ENCODE measurements around the gene SLC9C1.

The SLC9C1 gene

DNA sequence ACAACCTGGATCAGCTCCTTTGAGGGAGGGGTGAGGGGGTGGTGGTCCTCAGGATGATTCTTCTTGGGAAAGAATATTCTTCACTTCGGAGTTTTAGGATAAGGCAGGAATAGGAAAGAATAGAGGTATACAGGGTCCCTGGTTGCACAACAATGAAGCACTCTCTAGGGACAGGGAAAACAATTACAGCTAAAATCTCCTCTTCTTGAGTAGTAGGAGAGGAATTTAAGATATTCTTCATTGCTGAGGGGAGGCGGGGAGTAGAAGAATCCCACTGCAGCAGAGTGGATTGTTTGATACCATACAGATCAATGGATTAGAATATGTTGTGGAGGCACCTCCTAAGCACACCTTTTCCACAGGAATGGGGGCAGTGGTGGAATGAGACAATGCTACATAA, 20.5 kb downstream of the SLC9C1 start:
- no peak for TF ChIP-seq BACH2 (CRISPR knock-in tag; IDR thresholded peaks at IDR 0.05; ENCODE audit: borderline replicate concordance)
- TF ChIP-seq, protein P1, sequence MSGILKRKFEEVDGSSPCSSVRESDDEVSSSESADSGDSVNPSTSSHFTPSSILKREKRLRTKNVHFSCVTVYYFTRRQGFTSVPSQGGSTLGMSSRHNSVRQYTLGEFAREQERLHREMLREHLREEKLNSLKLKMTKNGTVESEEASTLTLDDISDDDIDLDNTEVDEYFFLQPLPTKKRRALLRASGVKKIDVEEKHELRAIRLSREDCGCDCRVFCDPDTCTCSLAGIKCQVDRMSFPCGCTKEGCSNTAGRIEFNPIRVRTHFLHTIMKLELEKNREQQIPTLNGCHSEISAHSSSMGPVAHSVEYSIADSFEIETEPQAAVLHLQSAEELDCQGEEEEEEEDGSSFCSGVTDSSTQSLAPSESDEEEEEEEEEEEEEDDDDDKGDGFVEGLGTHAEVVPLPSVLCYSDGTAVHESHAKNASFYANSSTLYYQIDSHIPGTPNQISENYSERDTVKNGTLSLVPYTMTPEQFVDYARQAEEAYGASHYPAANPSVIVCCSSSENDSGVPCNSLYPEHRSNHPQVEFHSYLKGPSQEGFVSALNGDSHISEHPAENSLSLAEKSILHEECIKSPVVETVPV (CRISPR knock-in tag; IDR thresholded peaks at IDR 0.05): no peak
- TF ChIP-seq ZC3H10 (CRISPR knock-in tag; IDR thresholded peaks at IDR 0.05): no peak
- TF ChIP-seq ZNF8 (CRISPR knock-in tag; IDR thresholded peaks at IDR 0.05): no peak
- TF ChIP-seq ESRRG (CRISPR knock-in tag; IDR thresholded peaks at IDR 0.05): no peak
- TF ChIP-seq, protein P2, sequence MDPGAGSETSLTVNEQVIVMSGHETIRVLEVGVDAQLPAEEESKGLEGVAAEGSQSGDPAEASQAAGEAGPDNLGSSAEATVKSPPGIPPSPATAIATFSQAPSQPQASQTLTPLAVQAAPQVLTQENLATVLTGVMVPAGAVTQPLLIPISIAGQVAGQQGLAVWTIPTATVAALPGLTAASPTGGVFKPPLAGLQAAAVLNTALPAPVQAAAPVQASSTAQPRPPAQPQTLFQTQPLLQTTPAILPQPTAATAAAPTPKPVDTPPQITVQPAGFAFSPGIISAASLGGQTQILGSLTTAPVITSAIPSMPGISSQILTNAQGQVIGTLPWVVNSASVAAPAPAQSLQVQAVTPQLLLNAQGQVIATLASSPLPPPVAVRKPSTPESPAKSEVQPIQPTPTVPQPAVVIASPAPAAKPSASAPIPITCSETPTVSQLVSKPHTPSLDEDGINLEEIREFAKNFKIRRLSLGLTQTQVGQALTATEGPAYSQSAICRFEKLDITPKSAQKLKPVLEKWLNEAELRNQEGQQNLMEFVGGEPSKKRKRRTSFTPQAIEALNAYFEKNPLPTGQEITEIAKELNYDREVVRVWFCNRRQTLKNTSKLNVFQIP (CRISPR knock-in tag; IDR thresholded peaks at IDR 0.05; ENCODE audit: borderline replicate concordance, low read depth): no peak
- no peak for TF ChIP-seq RARB (CRISPR knock-in tag; IDR thresholded peaks at IDR 0.05)
- TF ChIP-seq TOX (CRISPR knock-in tag; IDR thresholded peaks at IDR 0.05; ENCODE audit: borderline replicate concordance): no peak
- TF ChIP-seq, protein P3, sequence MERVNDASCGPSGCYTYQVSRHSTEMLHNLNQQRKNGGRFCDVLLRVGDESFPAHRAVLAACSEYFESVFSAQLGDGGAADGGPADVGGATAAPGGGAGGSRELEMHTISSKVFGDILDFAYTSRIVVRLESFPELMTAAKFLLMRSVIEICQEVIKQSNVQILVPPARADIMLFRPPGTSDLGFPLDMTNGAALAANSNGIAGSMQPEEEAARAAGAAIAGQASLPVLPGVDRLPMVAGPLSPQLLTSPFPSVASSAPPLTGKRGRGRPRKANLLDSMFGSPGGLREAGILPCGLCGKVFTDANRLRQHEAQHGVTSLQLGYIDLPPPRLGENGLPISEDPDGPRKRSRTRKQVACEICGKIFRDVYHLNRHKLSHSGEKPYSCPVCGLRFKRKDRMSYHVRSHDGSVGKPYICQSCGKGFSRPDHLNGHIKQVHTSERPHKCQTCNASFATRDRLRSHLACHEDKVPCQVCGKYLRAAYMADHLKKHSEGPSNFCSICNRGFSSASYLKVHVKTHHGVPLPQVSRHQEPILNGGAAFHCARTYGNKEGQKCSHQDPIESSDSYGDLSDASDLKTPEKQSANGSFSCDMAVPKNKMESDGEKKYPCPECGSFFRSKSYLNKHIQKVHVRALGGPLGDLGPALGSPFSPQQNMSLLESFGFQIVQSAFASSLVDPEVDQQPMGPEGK (CRISPR knock-in tag; IDR thresholded peaks at IDR 0.05; ENCODE audit: borderline replicate concordance): no peak
- no peak for TF ChIP-seq ZFP3 (CRISPR knock-in tag; IDR thresholded peaks at IDR 0.05)
- TF ChIP-seq, protein P4, sequence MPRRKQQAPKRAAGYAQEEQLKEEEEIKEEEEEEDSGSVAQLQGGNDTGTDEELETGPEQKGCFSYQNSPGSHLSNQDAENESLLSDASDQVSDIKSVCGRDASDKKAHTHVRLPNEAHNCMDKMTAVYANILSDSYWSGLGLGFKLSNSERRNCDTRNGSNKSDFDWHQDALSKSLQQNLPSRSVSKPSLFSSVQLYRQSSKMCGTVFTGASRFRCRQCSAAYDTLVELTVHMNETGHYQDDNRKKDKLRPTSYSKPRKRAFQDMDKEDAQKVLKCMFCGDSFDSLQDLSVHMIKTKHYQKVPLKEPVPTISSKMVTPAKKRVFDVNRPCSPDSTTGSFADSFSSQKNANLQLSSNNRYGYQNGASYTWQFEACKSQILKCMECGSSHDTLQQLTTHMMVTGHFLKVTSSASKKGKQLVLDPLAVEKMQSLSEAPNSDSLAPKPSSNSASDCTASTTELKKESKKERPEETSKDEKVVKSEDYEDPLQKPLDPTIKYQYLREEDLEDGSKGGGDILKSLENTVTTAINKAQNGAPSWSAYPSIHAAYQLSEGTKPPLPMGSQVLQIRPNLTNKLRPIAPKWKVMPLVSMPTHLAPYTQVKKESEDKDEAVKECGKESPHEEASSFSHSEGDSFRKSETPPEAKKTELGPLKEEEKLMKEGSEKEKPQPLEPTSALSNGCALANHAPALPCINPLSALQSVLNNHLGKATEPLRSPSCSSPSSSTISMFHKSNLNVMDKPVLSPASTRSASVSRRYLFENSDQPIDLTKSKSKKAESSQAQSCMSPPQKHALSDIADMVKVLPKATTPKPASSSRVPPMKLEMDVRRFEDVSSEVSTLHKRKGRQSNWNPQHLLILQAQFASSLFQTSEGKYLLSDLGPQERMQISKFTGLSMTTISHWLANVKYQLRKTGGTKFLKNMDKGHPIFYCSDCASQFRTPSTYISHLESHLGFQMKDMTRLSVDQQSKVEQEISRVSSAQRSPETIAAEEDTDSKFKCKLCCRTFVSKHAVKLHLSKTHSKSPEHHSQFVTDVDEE (CRISPR knock-in tag; IDR thresholded peaks at IDR 0.05): no peak
- no peak for TF ChIP-seq ZNF565 (CRISPR knock-in tag; conservative IDR thresholded peaks at IDR 0.05; ENCODE audit: low read depth)
- no peak for TF ChIP-seq CSDC2 (CRISPR knock-in tag; IDR thresholded peaks at IDR 0.05)
- TF ChIP-seq ZFP30 (CRISPR knock-in tag; IDR thresholded peaks at IDR 0.05): no peak
- no peak for ATAC-seq

DNA sequence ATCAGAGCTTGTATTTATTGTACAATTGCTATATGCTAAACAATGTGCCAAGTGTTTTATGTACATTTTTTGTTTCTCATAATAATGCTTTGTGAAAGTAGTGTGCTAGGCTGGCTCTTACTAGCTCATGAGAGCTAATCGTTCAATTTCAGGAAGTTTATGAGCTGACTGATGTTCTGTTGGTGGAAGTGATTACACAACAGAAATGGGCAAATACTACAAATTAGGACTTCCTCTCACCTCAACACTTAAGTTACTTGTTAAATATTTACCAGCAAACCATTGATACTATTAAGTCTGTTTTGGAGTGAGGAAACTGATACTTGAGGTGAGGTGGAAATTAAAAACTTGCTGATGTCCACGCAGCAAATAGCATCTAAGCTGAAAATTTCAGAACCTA, 32.3 kb downstream of the SLC9C1 start:
- no peak for ATAC-seq
- TF ChIP-seq RARB (CRISPR knock-in tag; IDR thresholded peaks at IDR 0.05): no peak
- TF ChIP-seq PPARA (CRISPR knock-in tag; IDR thresholded peaks at IDR 0.05; ENCODE audit: borderline replicate concordance): no peak
- TF ChIP-seq TCF4 (CRISPR knock-in tag; IDR thresholded peaks at IDR 0.05; ENCODE audit: borderline replicate concordance): no peak
- TF ChIP-seq GLIS3 (CRISPR knock-in tag; IDR thresholded peaks at IDR 0.05): no peak
- no peak for TF ChIP-seq TOX (CRISPR knock-in tag; IDR thresholded peaks at IDR 0.05; ENCODE audit: borderline replicate concordance)
- TF ChIP-seq CSDC2 (CRISPR knock-in tag; IDR thresholded peaks at IDR 0.05): no peak
- no peak for TF ChIP-seq SNAI2 (CRISPR knock-in tag; IDR thresholded peaks at IDR 0.05)
- TF ChIP-seq, protein P5, sequence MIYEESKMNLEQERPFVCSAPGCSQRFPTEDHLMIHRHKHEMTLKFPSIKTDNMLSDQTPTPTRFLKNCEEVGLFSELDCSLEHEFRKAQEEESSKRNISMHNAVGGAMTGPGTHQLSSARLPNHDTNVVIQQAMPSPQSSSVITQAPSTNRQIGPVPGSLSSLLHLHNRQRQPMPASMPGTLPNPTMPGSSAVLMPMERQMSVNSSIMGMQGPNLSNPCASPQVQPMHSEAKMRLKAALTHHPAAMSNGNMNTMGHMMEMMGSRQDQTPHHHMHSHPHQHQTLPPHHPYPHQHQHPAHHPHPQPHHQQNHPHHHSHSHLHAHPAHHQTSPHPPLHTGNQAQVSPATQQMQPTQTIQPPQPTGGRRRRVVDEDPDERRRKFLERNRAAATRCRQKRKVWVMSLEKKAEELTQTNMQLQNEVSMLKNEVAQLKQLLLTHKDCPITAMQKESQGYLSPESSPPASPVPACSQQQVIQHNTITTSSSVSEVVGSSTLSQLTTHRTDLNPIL (CRISPR knock-in tag; IDR thresholded peaks at IDR 0.05; ENCODE audit: low read depth): no peak
- TF ChIP-seq BACH2 (CRISPR knock-in tag; IDR thresholded peaks at IDR 0.05; ENCODE audit: borderline replicate concordance): no peak
- no peak for TF ChIP-seq ISL1 (CRISPR knock-in tag; IDR thresholded peaks at IDR 0.05)
- TF ChIP-seq ARNTL (CRISPR knock-in tag; IDR thresholded peaks at IDR 0.05; ENCODE audit: borderline replicate concordance, low read depth): no peak
- TF ChIP-seq, protein P4 (CRISPR knock-in tag; IDR thresholded peaks at IDR 0.05): no peak
- no peak for TF ChIP-seq ZNF565 (CRISPR knock-in tag; conservative IDR thresholded peaks at IDR 0.05; ENCODE audit: low read depth)
- TF ChIP-seq ZC3H10 (CRISPR knock-in tag; IDR thresholded peaks at IDR 0.05): no peak

Data from SK-N-SH treated with all-trans-retinoic acid at 6 μM for 48 hours (cell line).